SK-N-SH (cell line): ENCODE data around the gene MAMLD1. TPM values are rescaled to one million over a fixed set of nuclear protein-coding genes. Genes with fewer than 3 reads are reported as not detected.

Experiments used
- CTCF ChIA-PET: fragments of 300-600, 350-600 bp; formaldehyde crosslinking; extraction: SDS; loops from one replicate; lab custom pipeline; 2021; lab: Yijun Ruan, JAX
- POLR2A ChIA-PET: fragments of 350-600 bp; sonication (Branson Sonifier 250); formaldehyde crosslinking; extraction: SDS; loops from one replicate; lab custom pipeline; 2020; ENCODE audit warnings: antibody characterized with exemption, inconsistent platforms; lab: Yijun Ruan, JAX
- DNase-seq: peaks from one replicate; pipeline ENCODE4 v3.0.0; 2012
- H2AFZ ChIP-seq: fragments of 200-600 bp; sonication (generic); 2 replicates; pipeline ENCODE4 v1.8.1; 2016; ENCODE audit warnings: antibody characterized with exemption, mild to moderate bottlenecking, low read depth
- H3F3A ChIP-seq: fragments of 200-600 bp; sonication (generic); replicated peaks from 2 replicates; pipeline ENCODE3; 2016; ENCODE audit warnings: antibody characterized with exemption, mild to moderate bottlenecking; ENCODE audit not compliant: insufficient read depth
- H3K27ac ChIP-seq, 2 experiments: fragments of 200-500 bp in 1 of 2; fragments of 200-600 bp in 1 of 2; sonication (Bioruptor generic) in 1 of 2; sonication (generic), shearing (Covaris generic) in 1 of 2; 2 replicates each; pipeline versions ENCODE4 v1.5.1 to v1.6.1; 2014 to 2016; ENCODE audit warnings: low read depth in 2 of 2, inconsistent platforms in 1 of 2, low read length in 1 of 2, mild to moderate bottlenecking in 1 of 2, mixed read lengths in 1 of 2
- H3K27me3 ChIP-seq: fragments of 200-600 bp; sonication (generic), shearing (Covaris generic); 2 replicates; pipeline ENCODE4 v1.6.1; 2016; ENCODE audit warnings: mixed run types; ENCODE audit not compliant: insufficient read depth
- H3K36me3 ChIP-seq, 2 experiments: fragments of 200-500 bp in 1 of 2; fragments of 200-600 bp in 1 of 2; sonication (Bioruptor generic) in 1 of 2; sonication (generic) in 1 of 2; replicated peaks in 1 of 2; 2 replicates each; pipeline versions ENCODE3 to v1.5.1; 2014 to 2016; ENCODE audit warnings: low read length in 1 of 2, mild to moderate bottlenecking in 1 of 2; ENCODE audit not compliant: insufficient read depth in 2 of 2, control insufficient read depth in 1 of 2
- H3K4me1 ChIP-seq, 2 experiments: fragments of 200-500 bp in 1 of 2; fragments of 200-600 bp in 1 of 2; sonication (Bioruptor generic) in 1 of 2; sonication (generic), shearing (Covaris generic) in 1 of 2; 2 replicates each; pipeline versions ENCODE4 v1.5.1 to v1.6.1; 2014 to 2016; ENCODE audit warnings: low read depth in 1 of 2, low read length in 1 of 2, mixed run types in 1 of 2; ENCODE audit not compliant: insufficient read depth in 2 of 2, control insufficient read depth in 1 of 2
- H3K4me2 ChIP-seq: fragments of 200-600 bp; sonication (generic), shearing (Covaris generic); 2 replicates; pipeline ENCODE4 v1.6.1; 2017; ENCODE audit warnings: mixed run types
- H3K4me3 ChIP-seq, 2 experiments: fragments of 200-500 bp in 1 of 2; fragments of 200-600 bp in 1 of 2; sonication (Bioruptor generic) in 1 of 2; sonication (generic), shearing (Covaris generic) in 1 of 2; 2 replicates each; pipeline versions ENCODE4 v1.5.1 to v1.8.1; 2014 to 2016; ENCODE audit warnings: low read depth in 2 of 2, inconsistent platforms in 1 of 2, low read length in 1 of 2, mild to moderate bottlenecking in 1 of 2, mixed read lengths in 1 of 2, moderate library complexity in 1 of 2
- H3K79me2 ChIP-seq: fragments of 200-600 bp; sonication (generic); 2 replicates; pipeline ENCODE4 v1.8.1; 2017; ENCODE audit warnings: mild to moderate bottlenecking; ENCODE audit not compliant: insufficient read depth
- H3K9ac ChIP-seq: fragments of 200-600 bp; sonication (generic); 2 replicates; pipeline ENCODE4 v1.6.1; 2017; ENCODE audit warnings: mixed run types
- H3K9me2 ChIP-seq: fragments of 200-600 bp; sonication (generic); 2 replicates; pipeline ENCODE4 v1.6.1; 2017; ENCODE audit warnings: mixed run types
- H3K9me3 ChIP-seq: fragments of 200-600 bp; sonication (generic); 2 replicates; pipeline ENCODE4 v1.6.1; 2017; ENCODE audit warnings: mixed run types, mild to moderate bottlenecking, moderate library complexity
- H4K20me1 ChIP-seq: fragments of 200-600 bp; sonication (generic); 2 replicates; pipeline ENCODE4 v1.6.1; 2017; ENCODE audit warnings: mild to moderate bottlenecking, mixed run types; ENCODE audit not compliant: insufficient read depth
- EZH2phosphoT487 ChIP-seq: fragments of 200-600 bp; sonication (generic); IDR thresholded peaks from 2 replicates; pipeline ENCODE4 v1.6.1; 2017; ENCODE audit warnings: low read depth, mixed run types, mild to moderate bottlenecking, antibody characterized with exemption, moderate library complexity, borderline replicate concordance
- FOXJ3 ChIP-seq: sonication (generic); formaldehyde crosslinking; IDR thresholded peaks from 2 replicates; pipeline ENCODE4 v1.5.1; 2020; ENCODE audit warnings: mild to moderate bottlenecking, missing genetic modification reagents
- GATA2 ChIP-seq: sonication (generic); formaldehyde crosslinking; IDR thresholded peaks from 2 replicates; pipeline ENCODE4 v1.5.0; 2020; ENCODE audit warnings: mild to moderate bottlenecking, missing genetic modification reagents
- NFIC ChIP-seq: IDR thresholded peaks from 2 replicates; pipeline ENCODE4 v1.4.0; 2012; ENCODE audit warnings: borderline replicate concordance
- NRF1 ChIP-seq: IDR thresholded peaks from 2 replicates; pipeline ENCODE4 v1.6.1; 2012; ENCODE audit warnings: low read depth, mild to moderate bottlenecking, low read length
- POLR2AphosphoS5 ChIP-seq: IDR thresholded peaks from 2 replicates; pipeline ENCODE4 v1.6.1; 2012; ENCODE audit warnings: low read depth, low read length
- REST ChIP-seq: IDR thresholded peaks from 2 replicates; pipeline ENCODE4 v1.6.1; 2012; ENCODE audit warnings: mild to moderate bottlenecking, low read depth, low read length, moderate library complexity
- RFX5 ChIP-seq: IDR thresholded peaks from 2 replicates; pipeline ENCODE4 v1.6.1; 2012; ENCODE audit warnings: mild to moderate bottlenecking, improper control_type of control experiment, low read length
- RXRA ChIP-seq: IDR thresholded peaks from 2 replicates; pipeline ENCODE4 v1.4.0; 2012; ENCODE audit warnings: low read depth, mild to moderate bottlenecking, borderline replicate concordance
- TCF12 ChIP-seq: IDR thresholded peaks from 2 replicates; pipeline ENCODE4 v1.4.0; 2012
- TEAD4 ChIP-seq: IDR thresholded peaks from 2 replicates; pipeline ENCODE4 v1.4.0; 2012; ENCODE audit warnings: mild to moderate bottlenecking, borderline replicate concordance; ENCODE audit not compliant: insufficient read depth
- YY1 ChIP-seq: IDR thresholded peaks from 2 replicates; pipeline ENCODE4 v1.4.0; 2012; ENCODE audit warnings: low read depth, mild to moderate bottlenecking
- WGBS: methylation state at CpG from one replicate; pipeline ENCODE4 v1.1.6; 2017; ENCODE audit warnings: low lambda C conversion rate; 5-methylcytosine and 5-hydroxymethylcytosine counted together
- polyA plus RNA-seq, 3 experiments: library from polyadenylated mRNA; depleted of rRNA; stranded (reverse); fragments of >200 nt; gene quantifications; 2 replicates each; pipeline ENCODE4 v1.2.3, GENCODE V29; 2012
- TF ChIP-seq, protein P1 (sequence below): fragments of 200-600 bp; sonication (generic); IDR thresholded peaks from 2 replicates; pipeline ENCODE4 v1.6.1; 2017; ENCODE audit warnings: antibody characterized with exemption, mild to moderate bottlenecking, moderate library complexity
- TF ChIP-seq, protein P2 (sequence below): IDR thresholded peaks from 2 replicates; pipeline ENCODE4 v1.4.0; 2012; ENCODE audit warnings: low read depth, borderline replicate concordance
- TF ChIP-seq, protein P3 (sequence below): IDR thresholded peaks from 2 replicates; pipeline ENCODE4 v1.4.0; 2012; ENCODE audit warnings: low read depth, borderline replicate concordance

Gene MAMLD1
- polyA plus RNA-seq, 1 of the 3 experiments (the other 2 are of a cell fraction): 4.4 TPM

- Histone ChIP-seq H3F3A (peaks cover 2% of the 10 kb centered on the region), H3K9me2 (no peaks in the 10 kb centered on the region), H3K27ac (no peak overlapping the region), H3K36me3 (peaks cover 0 to 8% of the 10 kb centered on the region in 2 experiments), H3K4me1 (no peaks in the 10 kb centered on the region), H3K4me2 (no peak overlapping the region), H3K9ac (no peak overlapping the region), H4K20me1 (no peaks in the 10 kb centered on the region), H3K27me3 (no peaks in the 10 kb centered on the region), H3K4me3 (no peak overlapping the region), H3K9me3 (no peaks in the 10 kb centered on the region), H2AFZ (no peak overlapping the region), H3K79me2 (no peaks in the 10 kb centered on the region)
- TF ChIP-seq YY1 (no peak), POLR2AphosphoS5 (no peak), RFX5 (no peak), TCF12 (no peak), EZH2phosphoT487 (no peak), GATA2 (CRISPR knock-in tag) (no peak), TEAD4 (no peak), REST (no peak), RXRA (no peak), NFIC (no peak), NRF1 (no peak), FOXJ3 (CRISPR knock-in tag) (no peak)
- TF ChIP-seq, protein P1, sequence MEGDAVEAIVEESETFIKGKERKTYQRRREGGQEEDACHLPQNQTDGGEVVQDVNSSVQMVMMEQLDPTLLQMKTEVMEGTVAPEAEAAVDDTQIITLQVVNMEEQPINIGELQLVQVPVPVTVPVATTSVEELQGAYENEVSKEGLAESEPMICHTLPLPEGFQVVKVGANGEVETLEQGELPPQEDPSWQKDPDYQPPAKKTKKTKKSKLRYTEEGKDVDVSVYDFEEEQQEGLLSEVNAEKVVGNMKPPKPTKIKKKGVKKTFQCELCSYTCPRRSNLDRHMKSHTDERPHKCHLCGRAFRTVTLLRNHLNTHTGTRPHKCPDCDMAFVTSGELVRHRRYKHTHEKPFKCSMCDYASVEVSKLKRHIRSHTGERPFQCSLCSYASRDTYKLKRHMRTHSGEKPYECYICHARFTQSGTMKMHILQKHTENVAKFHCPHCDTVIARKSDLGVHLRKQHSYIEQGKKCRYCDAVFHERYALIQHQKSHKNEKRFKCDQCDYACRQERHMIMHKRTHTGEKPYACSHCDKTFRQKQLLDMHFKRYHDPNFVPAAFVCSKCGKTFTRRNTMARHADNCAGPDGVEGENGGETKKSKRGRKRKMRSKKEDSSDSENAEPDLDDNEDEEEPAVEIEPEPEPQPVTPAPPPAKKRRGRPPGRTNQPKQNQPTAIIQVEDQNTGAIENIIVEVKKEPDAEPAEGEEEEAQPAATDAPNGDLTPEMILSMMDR: no peak
- TF ChIP-seq, protein P2, sequence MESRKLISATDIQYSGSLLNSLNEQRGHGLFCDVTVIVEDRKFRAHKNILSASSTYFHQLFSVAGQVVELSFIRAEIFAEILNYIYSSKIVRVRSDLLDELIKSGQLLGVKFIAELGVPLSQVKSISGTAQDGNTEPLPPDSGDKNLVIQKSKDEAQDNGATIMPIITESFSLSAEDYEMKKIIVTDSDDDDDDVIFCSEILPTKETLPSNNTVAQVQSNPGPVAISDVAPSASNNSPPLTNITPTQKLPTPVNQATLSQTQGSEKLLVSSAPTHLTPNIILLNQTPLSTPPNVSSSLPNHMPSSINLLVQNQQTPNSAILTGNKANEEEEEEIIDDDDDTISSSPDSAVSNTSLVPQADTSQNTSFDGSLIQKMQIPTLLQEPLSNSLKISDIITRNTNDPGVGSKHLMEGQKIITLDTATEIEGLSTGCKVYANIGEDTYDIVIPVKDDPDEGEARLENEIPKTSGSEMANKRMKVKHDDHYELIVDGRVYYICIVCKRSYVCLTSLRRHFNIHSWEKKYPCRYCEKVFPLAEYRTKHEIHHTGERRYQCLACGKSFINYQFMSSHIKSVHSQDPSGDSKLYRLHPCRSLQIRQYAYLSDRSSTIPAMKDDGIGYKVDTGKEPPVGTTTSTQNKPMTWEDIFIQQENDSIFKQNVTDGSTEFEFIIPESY: no peak
- TF ChIP-seq, protein P3, sequence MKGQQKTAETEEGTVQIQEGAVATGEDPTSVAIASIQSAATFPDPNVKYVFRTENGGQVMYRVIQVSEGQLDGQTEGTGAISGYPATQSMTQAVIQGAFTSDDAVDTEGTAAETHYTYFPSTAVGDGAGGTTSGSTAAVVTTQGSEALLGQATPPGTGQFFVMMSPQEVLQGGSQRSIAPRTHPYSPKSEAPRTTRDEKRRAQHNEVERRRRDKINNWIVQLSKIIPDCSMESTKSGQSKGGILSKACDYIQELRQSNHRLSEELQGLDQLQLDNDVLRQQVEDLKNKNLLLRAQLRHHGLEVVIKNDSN: no peak
- WGBS: 61% methylated on average over 5 of the region's 5 CpGs
- DNase-seq: no peak
- ChIA-PET POLR2A (no interaction called here), CTCF (interaction anchor here (1.6 kb wide), 1 partner anchor 10 kb away, joined by 3 read pairs; no protein-coding TSS in a partner anchor)
These were observed 124.4 kb downstream of the MAMLD1 start for GRCh38 chrX:150487369-150488094.
